Liver (tissue), 3 donors: Measurements from ENCODE around the gene IL36G.

Source experiments
- ATF3 ChIP-seq: IDR thresholded peaks from 2 replicates; pipeline ENCODE4 v1.6.1; 2016; ENCODE audit warnings: antibody characterized with exemption
- CTCF ChIP-seq: fragments of 150-350 bp; IDR thresholded peaks from 2 replicates; pipeline ENCODE4 v1.5.1; 2017; ENCODE audit warnings: improper control_type of control experiment, low read depth, low read length; ENCODE audit not compliant: missing input control
- EGR1 ChIP-seq, 2 donors: IDR thresholded peaks; 2 replicates each; pipeline ENCODE4 v1.6.1; 2016 to 2018; ENCODE audit warnings: antibody characterized with exemption in 2 of 2, low read depth in 2 of 2
- FOXA1 ChIP-seq: IDR thresholded peaks from 2 replicates; pipeline ENCODE4 v1.6.1; 2016; ENCODE audit warnings: antibody characterized with exemption
- GABPA ChIP-seq, 2 donors: IDR thresholded peaks in 1 of 2; conservative IDR thresholded peaks in 1 of 2; 2 replicates each; pipeline ENCODE4 v1.6.1; 2016; ENCODE audit warnings: antibody characterized with exemption in 2 of 2, mild to moderate bottlenecking in 1 of 2, moderate library complexity in 1 of 2
- MAX ChIP-seq: IDR thresholded peaks from 2 replicates; pipeline ENCODE4 v1.6.1; 2016; ENCODE audit warnings: antibody characterized with exemption
- RAD21 ChIP-seq, 2 donors: IDR thresholded peaks; 2 replicates each; pipeline ENCODE4 v1.6.1; 2016; ENCODE audit warnings: antibody characterized with exemption in 2 of 2, mild to moderate bottlenecking in 2 of 2
- REST ChIP-seq: IDR thresholded peaks from 2 replicates; pipeline ENCODE4 v1.6.1; 2016; ENCODE audit warnings: antibody characterized with exemption, mild to moderate bottlenecking
- SP1 ChIP-seq: IDR thresholded peaks from 2 replicates; pipeline ENCODE4 v1.6.1; 2018; ENCODE audit warnings: antibody characterized with exemption, mild to moderate bottlenecking
- TAF1 ChIP-seq: conservative IDR thresholded peaks from 2 replicates; pipeline ENCODE4 v1.6.1; 2016; ENCODE audit warnings: antibody characterized with exemption, mild to moderate bottlenecking
- YY1 ChIP-seq: IDR thresholded peaks from 2 replicates; pipeline ENCODE4 v1.6.1; 2016; ENCODE audit warnings: antibody characterized with exemption, mild to moderate bottlenecking
- donor health status: healthy.
- donor health status: healthy.

- TF ChIP-seq CTCF: no peak
- no peak for TF ChIP-seq FOXA1
- TF ChIP-seq TAF1: no peak
- TF ChIP-seq REST: no peak
- TF ChIP-seq GABPA (IDR thresholded peaks at IDR 0.05 in 1 of 2, conservative IDR thresholded peaks at IDR 0.05 in 1 of 2): no peak
- TF ChIP-seq SP1: no peak
- no peak for TF ChIP-seq MAX
- TF ChIP-seq RAD21 (IDR thresholded peaks at IDR 0.05): no peak
- no peak for TF ChIP-seq EGR1 (IDR thresholded peaks at IDR 0.05; ENCODE audit: low read depth in 2 of 2)
- no peak for TF ChIP-seq YY1
- TF ChIP-seq ATF3: no peak
Measured at GRCh38 chr2:112977559-112978056, at the start of gene IL36G.
